GM23248 (cell line): ENCODE results near the gene HOXB5.

Experiments used
- EZH2 ChIP-seq: fragments of 200-600 bp; sonication (generic); IDR thresholded peaks from 2 replicates; pipeline ENCODE4 v1.6.1; 2018; ENCODE audit warnings: antibody characterized with exemption, mild to moderate bottlenecking; ENCODE audit not compliant: insufficient read depth, poor library complexity, severe bottlenecking
- EZH2phosphoT487 ChIP-seq: fragments of 200-600 bp; sonication (generic); IDR thresholded peaks from 2 replicates; pipeline ENCODE4 v1.6.1; 2018; ENCODE audit warnings: antibody characterized with exemption, moderate library complexity, mild to moderate bottlenecking, low read depth; ENCODE audit not compliant: insufficient read depth

GRCh38 chr17:48542698-48543106, 50.9 kb downstream of the HOXB5 start:
- TF ChIP-seq EZH2 (no peak), EZH2phosphoT487 (peak; percentile 22; the same call in 1 of the 2 replicates)
